IMR-90 (cell line): ENCODE results near the gene KLHL2. TPM values are rescaled to one million over a fixed set of nuclear protein-coding genes. Genes with fewer than 3 reads are reported as not detected.

Experiments used
- BHLHE40 ChIP-seq: fragments of 150-350 bp; IDR thresholded peaks from 2 replicates; pipeline ENCODE4 v1.6.1; 2016; ENCODE audit warnings: mild to moderate bottlenecking, low read depth, low read length
- ELK1 ChIP-seq: fragments of 150-350 bp; IDR thresholded peaks from 2 replicates; pipeline ENCODE4 v1.6.1; 2016; ENCODE audit warnings: low read depth, mild to moderate bottlenecking, low read length, moderate library complexity, borderline replicate concordance
- MAFK ChIP-seq: IDR thresholded peaks from 2 replicates; pipeline ENCODE4 v1.6.1; 2012; ENCODE audit warnings: low read depth, low read length, improper control_type of control experiment
- polyA plus RNA-seq, 3 experiments: library from polyadenylated mRNA; depleted of rRNA; stranded (reverse); fragments of >200 nt; gene quantifications; 2 replicates each; pipeline ENCODE4 v1.2.3, GENCODE V29; 2012; ENCODE audit warnings: low replicate concordance in 1 of 3
- total RNA-seq: library from RNA; depleted of rRNA; stranded (reverse); fragments of >200 nt; gene quantifications from 2 replicates; pipeline ENCODE4 v1.2.3, GENCODE V29; 2012

The KLHL2 gene
- total and polyA plus RNA-seq, 2 of the 4 experiments (the other 2 are of a cell fraction), result 11.0 to 12.4 TPM

DNA sequence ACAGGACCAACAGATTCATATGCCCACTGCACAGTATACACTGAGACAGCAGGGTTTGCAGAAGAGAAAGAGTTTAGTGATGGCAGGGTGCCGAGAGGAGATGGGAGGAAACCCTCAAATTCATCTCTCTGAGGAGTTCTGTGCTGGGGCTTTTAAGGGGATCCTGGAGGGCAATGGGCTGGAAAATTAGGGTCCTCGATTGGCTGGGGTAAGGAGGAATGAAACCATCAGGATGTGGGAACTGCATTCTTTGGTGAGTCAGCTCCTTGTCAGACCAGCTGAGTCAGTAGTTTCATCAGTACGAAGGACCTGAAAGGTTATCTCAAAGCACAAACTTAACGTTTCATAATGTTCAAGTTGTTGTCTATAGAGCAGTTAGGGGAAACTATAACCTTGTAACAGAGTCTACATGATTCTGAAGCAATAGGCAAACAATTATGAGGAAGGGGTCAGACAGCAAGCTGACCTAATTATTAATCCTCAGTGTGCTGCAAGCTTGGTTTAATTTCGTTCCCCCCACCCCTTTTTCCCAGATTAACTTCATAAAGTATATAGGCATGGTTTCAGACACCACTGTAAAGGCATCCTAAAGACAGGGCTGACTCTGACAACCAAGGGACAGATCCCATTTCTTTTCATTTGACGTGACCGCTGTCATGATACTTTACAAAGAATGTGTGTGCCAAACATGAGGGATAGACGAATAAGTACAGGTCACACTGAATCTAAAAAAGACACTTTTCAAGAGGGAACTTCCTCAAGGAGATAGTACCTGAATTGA lies 118.6 kb downstream of the KLHL2 start (continued):
- TF ChIP-seq ELK1 (no peak), BHLHE40 (no peak), MAFK (peak; percentile 93)
